CD14-positive monocyte (primary cell): Measurements from ENCODE around the gene DPYD. TPM values are rescaled to one million over a fixed set of nuclear protein-coding genes. Genes with fewer than 3 reads are reported as not detected.

Source experiments
- DNase-seq, 3 donors: peaks; one replicate each; pipeline ENCODE4 v3.0.0-alpha.2; 2011 to 2022
- H2AFZ ChIP-seq: 2 replicates; pipeline ENCODE4 v1.6.0; 2012; ENCODE audit warnings: mild to moderate bottlenecking, low read depth, low read length, inconsistent platforms; ENCODE audit not compliant: insufficient read depth, poor library complexity, severe bottlenecking
- H3K27ac ChIP-seq, 2 donors: 1 replicate in 1 of 2; 2 replicates in 1 of 2; pipeline ENCODE4 v1.5.1; 2012 to 2013; ENCODE audit warnings: low read length in 2 of 2, control low read depth in 1 of 2, inconsistent platforms in 1 of 2, low read depth in 1 of 2, mild to moderate bottlenecking in 1 of 2
- H3K27me3 ChIP-seq, 2 donors: one replicate each; pipeline versions ENCODE4 v1.6.0 to v1.6.1; 2011 to 2013; ENCODE audit warnings: low read length in 2 of 2; ENCODE audit not compliant: control insufficient read depth in 2 of 2, insufficient read depth in 2 of 2
- H3K36me3 ChIP-seq, 2 donors: replicated peaks in 1 of 2; 1 replicate in 1 of 2; 2 replicates in 1 of 2; pipeline versions ENCODE4 v1.5.1 to v1.6.1; 2012 to 2013; ENCODE audit warnings: low read length in 2 of 2, control low read depth in 1 of 2, inconsistent platforms in 1 of 2, mild to moderate bottlenecking in 1 of 2; ENCODE audit not compliant: insufficient read depth in 2 of 2, control insufficient read depth in 1 of 2
- H3K4me1 ChIP-seq, 2 donors: 1 replicate in 1 of 2; 2 replicates in 1 of 2; pipeline versions ENCODE4 v1.5.1 to v1.6.1; 2012 to 2013; ENCODE audit warnings: low read length in 2 of 2, control low read depth in 1 of 2, inconsistent platforms in 1 of 2, mild to moderate bottlenecking in 1 of 2, moderate library complexity in 1 of 2; ENCODE audit not compliant: insufficient read depth in 2 of 2, control insufficient read depth in 1 of 2
- H3K4me2 ChIP-seq: replicated peaks from 2 replicates; pipeline ENCODE3; 2012; ENCODE audit warnings: low read length, moderate library complexity, mild to moderate bottlenecking; ENCODE audit not compliant: poor library complexity, severe bottlenecking; ENCODE audit errors: extremely low read depth
- H3K4me3 ChIP-seq, 3 experiments: fragments of 200-600 bp in 1 of 3; sonication (generic) in 1 of 3; replicated peaks in 1 of 3; 1 replicate in 2 of 3; 2 replicates in 1 of 3; pipeline ENCODE4 v1.5.1; 2011 to 2013; ENCODE audit warnings: low read length in 3 of 3, mild to moderate bottlenecking in 3 of 3, control low read depth in 2 of 3, low read depth in 2 of 3, inconsistent platforms in 1 of 3, moderate library complexity in 1 of 3
- H3K79me2 ChIP-seq: 2 replicates; pipeline ENCODE4 v1.6.0; 2012; ENCODE audit warnings: mild to moderate bottlenecking, control low read depth, inconsistent platforms, low read length, moderate library complexity; ENCODE audit not compliant: insufficient read depth
- H3K9ac ChIP-seq: 2 replicates; pipeline ENCODE4 v1.6.0; 2017; ENCODE audit warnings: low read length, mild to moderate bottlenecking; ENCODE audit not compliant: insufficient read depth, poor library complexity, severe bottlenecking
- H3K9me3 ChIP-seq, 2 donors: replicated peaks in 1 of 2; 1 replicate in 1 of 2; 2 replicates in 1 of 2; pipeline versions ENCODE4 v1.5.1 to v1.6.1; 2012 to 2013; ENCODE audit warnings: low read length in 2 of 2, control low read depth in 1 of 2; ENCODE audit not compliant: control insufficient read depth in 1 of 2, insufficient read depth in 1 of 2
- H4K20me1 ChIP-seq: 2 replicates; pipeline ENCODE4 v1.6.0; 2012; ENCODE audit warnings: mild to moderate bottlenecking, low read length, control low read depth, moderate library complexity; ENCODE audit not compliant: insufficient read depth
- H3K27ac Mint-ChIP-seq, 7 donors: one replicate each; pipeline ENCODE4 v1.8.0; 2020; ENCODE audit warnings: mild to moderate bottlenecking in 7 of 7, mixed read lengths in 7 of 7, moderate library complexity in 6 of 7, inconsistent platforms in 2 of 7
- H3K27me3 Mint-ChIP-seq, 3 donors: one replicate each; pipeline ENCODE4 v1.8.0; 2021 to 2022; ENCODE audit warnings: low read depth in 3 of 3, mild to moderate bottlenecking in 3 of 3, mixed read lengths in 3 of 3, moderate library complexity in 3 of 3, inconsistent platforms in 1 of 3
- H3K36me3 Mint-ChIP-seq, 2 donors: one replicate each; pipeline ENCODE4 v1.8.0; 2020; ENCODE audit warnings: mixed read lengths in 2 of 2, inconsistent platforms in 1 of 2, mild to moderate bottlenecking in 1 of 2
- H3K4me1 Mint-ChIP-seq: one replicate; pipeline ENCODE4 v1.8.0; 2020; ENCODE audit warnings: mild to moderate bottlenecking, mixed read lengths
- H3K4me3 Mint-ChIP-seq, 2 donors: one replicate each; pipeline ENCODE4 v1.8.0; 2020; ENCODE audit warnings: mild to moderate bottlenecking in 2 of 2, mixed read lengths in 2 of 2, moderate library complexity in 1 of 2
- H3K9me3 Mint-ChIP-seq, 7 donors: one replicate each; pipeline ENCODE4 v1.8.0; 2020 to 2022; ENCODE audit warnings: mixed read lengths in 7 of 7, mild to moderate bottlenecking in 6 of 7, moderate library complexity in 6 of 7, inconsistent platforms in 2 of 7
- WGBS: methylation state at CpG from one replicate; pipeline ENCODE4 v1.1.5; 2013; ENCODE audit warnings: missing lambda C conversion rate; ENCODE audit not compliant: insufficient coverage; 5-methylcytosine and 5-hydroxymethylcytosine counted together
- intact Hi-C, 2 donors: fragments of 100-400 bp; cut with micrococcal nuclease; formaldehyde crosslinking; loops; one replicate each; pipeline versions ENCODE4 v1.15.0 to v1.15.1; 2023
- polyA plus RNA-seq, 3 donors: library from polyadenylated mRNA; depleted of rRNA in 1 of 3; unstranded in 2 of 3; stranded (reverse) in 1 of 3; fragments of 300-500 nt in 2 of 3; fragments of >200 nt in 1 of 3; fragmentation: Illumina TruSeq in 2 of 3; gene quantifications; 1 replicate in 2 of 3; 2 replicates in 1 of 3; pipeline ENCODE4 v1.2.3, GENCODE V29; 2012 to 2021
- TF ChIP-seq, protein P1 (sequence below): fragments of 200-600 bp; IDR thresholded peaks from one replicate; pipeline ENCODE4 v1.8.0; 2022; ENCODE audit warnings: antibody characterized with exemption, mild to moderate bottlenecking

DPYD gene
- polyA plus RNA-seq, 3 donors, result 87.6 to 171 (median 144) TPM

DNA sequence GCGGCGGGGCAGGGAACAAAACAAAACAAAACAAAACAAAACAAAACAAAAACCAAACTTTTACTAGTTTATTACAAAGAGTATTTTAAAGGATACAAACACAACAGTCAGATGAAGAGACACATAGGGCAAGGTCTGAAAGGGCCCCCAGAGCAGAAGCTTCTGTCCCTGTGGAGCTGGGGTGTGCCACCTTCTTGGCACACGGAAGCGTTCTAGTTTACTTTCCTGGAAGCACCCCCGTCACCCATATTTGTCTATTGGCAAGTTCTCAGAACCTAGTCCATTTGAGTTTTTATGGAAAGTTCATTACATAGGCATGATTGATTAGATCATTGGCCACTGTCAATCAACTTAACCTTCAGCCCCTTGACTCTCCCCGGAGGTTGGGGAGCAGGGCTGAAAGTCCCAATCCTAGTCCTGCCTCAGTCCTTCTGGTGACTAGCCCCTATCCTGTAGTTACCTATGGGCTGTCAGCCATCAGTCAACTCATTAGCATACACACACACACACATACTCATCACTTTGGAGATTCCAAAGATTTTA, 380.4 kb downstream of the DPYD start:
- Histone ChIP-seq H3K27me3 (no peaks in the 10 kb centered on the region), H3K4me1 (no peaks in the 10 kb centered on the region), H3K9ac (no peak overlapping the region), H4K20me1 (peaks cover 33% of the 10 kb centered on the region), H3K9me3 (no peaks in the 10 kb centered on the region), H3K4me2 (no peak overlapping the region), H3K79me2 (no peaks in the 10 kb centered on the region), H3K36me3 (peaks cover 29 to 77% of the 10 kb centered on the region in 2 donors), H2AFZ (no peak overlapping the region), H3K27ac (no peak overlapping the region), H3K4me3 (no peak overlapping the region)
- H3K36me3 Mint-ChIP-seq, result peaks cover 39 to 63% of the 10 kb centered on the region in 2 donors
- no peak for DNase-seq
- 100% methylated on average over 3 of the region's 6 CpGs for WGBS
- TF ChIP-seq, protein P1, sequence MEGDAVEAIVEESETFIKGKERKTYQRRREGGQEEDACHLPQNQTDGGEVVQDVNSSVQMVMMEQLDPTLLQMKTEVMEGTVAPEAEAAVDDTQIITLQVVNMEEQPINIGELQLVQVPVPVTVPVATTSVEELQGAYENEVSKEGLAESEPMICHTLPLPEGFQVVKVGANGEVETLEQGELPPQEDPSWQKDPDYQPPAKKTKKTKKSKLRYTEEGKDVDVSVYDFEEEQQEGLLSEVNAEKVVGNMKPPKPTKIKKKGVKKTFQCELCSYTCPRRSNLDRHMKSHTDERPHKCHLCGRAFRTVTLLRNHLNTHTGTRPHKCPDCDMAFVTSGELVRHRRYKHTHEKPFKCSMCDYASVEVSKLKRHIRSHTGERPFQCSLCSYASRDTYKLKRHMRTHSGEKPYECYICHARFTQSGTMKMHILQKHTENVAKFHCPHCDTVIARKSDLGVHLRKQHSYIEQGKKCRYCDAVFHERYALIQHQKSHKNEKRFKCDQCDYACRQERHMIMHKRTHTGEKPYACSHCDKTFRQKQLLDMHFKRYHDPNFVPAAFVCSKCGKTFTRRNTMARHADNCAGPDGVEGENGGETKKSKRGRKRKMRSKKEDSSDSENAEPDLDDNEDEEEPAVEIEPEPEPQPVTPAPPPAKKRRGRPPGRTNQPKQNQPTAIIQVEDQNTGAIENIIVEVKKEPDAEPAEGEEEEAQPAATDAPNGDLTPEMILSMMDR, result no peak
- intact Hi-C loops, result no loop called here
- H3K4me3 Mint-ChIP-seq, result no peak overlapping the region
- no peak overlapping the region for H3K27ac Mint-ChIP-seq
- no peaks in the 10 kb centered on the region for H3K9me3 Mint-ChIP-seq
- H3K4me1 Mint-ChIP-seq, result no peaks in the 10 kb centered on the region
- no peaks in the 10 kb centered on the region for H3K27me3 Mint-ChIP-seq

DNA sequence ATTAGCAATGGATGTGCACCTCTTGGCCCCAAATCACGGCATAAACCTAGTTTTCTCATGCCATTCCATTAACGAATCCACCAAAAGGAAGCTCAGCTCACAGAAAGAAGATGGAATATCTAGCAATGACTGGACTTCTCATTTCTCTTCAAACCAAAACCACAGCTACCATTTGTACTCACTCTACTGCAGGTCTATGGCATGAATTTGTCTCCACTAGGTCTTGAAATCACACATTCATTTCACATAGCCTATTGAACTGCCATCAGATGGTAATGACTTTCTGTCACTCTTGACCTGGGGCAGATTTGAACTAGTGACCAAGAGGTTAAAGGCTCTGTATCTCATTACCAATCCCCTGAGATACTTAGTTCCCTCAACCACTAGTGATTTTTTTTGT, 382.7 kb downstream of the DPYD start:
- H3K4me1 ChIP-seq, result no peaks in the 10 kb centered on the region
- no peak overlapping the region for H3K9ac ChIP-seq
- DNase-seq, result no peak
- Mint-ChIP-seq H3K27ac (peak overlapping the region in 1 of 7 donors; percentile 50), H3K4me3 (no peak overlapping the region), H3K9me3 (no peaks in the 10 kb centered on the region), H3K4me1 (no peaks in the 10 kb centered on the region), H3K27me3 (no peaks in the 10 kb centered on the region), H3K36me3 (peaks cover 45 to 55% of the 10 kb centered on the region in 2 donors)
- intact Hi-C loops, result no loop called here
- H3K36me3 ChIP-seq, result peaks cover 22 to 72% of the 10 kb centered on the region in 2 donors
- no peak overlapping the region for H3K4me2 ChIP-seq
- no peaks in the 10 kb centered on the region for H3K27me3 ChIP-seq
- H3K4me3 ChIP-seq, result no peak overlapping the region
- WGBS, result 100% methylated on average over 2 of the region's 2 CpGs
- no peaks in the 10 kb centered on the region for H3K79me2 ChIP-seq
- H3K27ac ChIP-seq, result no peak overlapping the region
- no peak overlapping the region for H2AFZ ChIP-seq
- H4K20me1 ChIP-seq, result peaks cover 31% of the 10 kb centered on the region
- H3K9me3 ChIP-seq, result no peaks in the 10 kb centered on the region
- TF ChIP-seq, protein P1, result no peak
